Fibroblast of mammary gland (primary cell): ENCODE results near the gene NEK9.

ENCODE experiments used
- DNase-seq: peaks from one replicate; pipeline ENCODE4 v3.0.0-alpha.2; 2010; ENCODE audit warnings: low read depth
- H3K4me3 ChIP-seq: 2 replicates; pipeline ENCODE4 v1.5.1; 2011; ENCODE audit warnings: low read depth, mild to moderate bottlenecking, low read length, moderate library complexity; ENCODE audit not compliant: control insufficient read depth
- CTCF ChIP-seq: conservative IDR thresholded peaks from 2 replicates; pipeline ENCODE4 v1.5.1; 2011; ENCODE audit warnings: low read depth, low read length, inconsistent platforms; ENCODE audit not compliant: control insufficient read depth, insufficient read depth

NEK9 gene

GRCh38 chr14:75147423-75148071 is 20.7 kb upstream of the NEK9 start:
- TF ChIP-seq CTCF, result peak; percentile 59
- peak; percentile 85 for DNase-seq
- no peak overlapping the region for H3K4me3 ChIP-seq

GRCh38 chr14:75144944-75145343 is 18.1 kb upstream of the NEK9 start:
- DNase-seq, result no peak
- H3K4me3 ChIP-seq, result no peak overlapping the region
- no peak for TF ChIP-seq CTCF

GRCh38 chr14:75143761-75144527 is 17.1 kb upstream of the NEK9 start:
- no peak for DNase-seq
- no peak for TF ChIP-seq CTCF
- H3K4me3 ChIP-seq, result no peak overlapping the region

- TF ChIP-seq CTCF, result no peak
- DNase-seq, result no peak
- no peak overlapping the region for H3K4me3 ChIP-seq
Measured at GRCh38 chr14:75142494-75142893, 15.6 kb upstream of the NEK9 start.

- H3K4me3 ChIP-seq, result no peak overlapping the region
- DNase-seq, result peak; percentile 53
- peak; percentile 49 for TF ChIP-seq CTCF
Measured at GRCh38 chr14:75141967-75142366, 15.1 kb upstream of the NEK9 start.

DNA sequence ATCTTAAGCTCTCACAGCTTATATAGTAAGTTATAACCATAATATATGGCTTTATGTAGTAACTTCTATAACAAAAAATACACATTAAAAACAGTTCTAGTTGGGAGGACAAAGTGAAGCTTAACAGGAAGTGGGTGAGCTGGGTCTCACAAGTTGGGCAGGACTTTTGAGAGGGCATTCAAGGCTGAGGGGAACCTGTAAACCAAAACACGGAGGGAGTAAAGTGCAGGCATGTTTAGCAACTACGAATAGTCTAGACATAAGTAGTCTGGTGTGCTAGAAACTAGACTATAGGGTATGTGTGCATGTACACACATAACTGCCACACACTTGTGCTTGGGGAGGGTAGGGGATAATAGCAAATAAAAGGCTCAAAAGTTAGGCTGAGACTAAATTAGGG is 14.2 kb upstream of the NEK9 start:
- TF ChIP-seq CTCF, result no peak
- no peak overlapping the region for H3K4me3 ChIP-seq
- no peak for DNase-seq
